DMS53 treated with DMSO at 0.1 percent for 48 hours (cell line): ENCODE data around the gene C11orf24.

Experiments
- DNase-seq: peaks from one replicate; lab custom pipeline; 2025; ENCODE audit not compliant: unreplicated experiment; lab: John Stamatoyannopoulos, UW

The C11orf24 gene

GRCh38 chr11:68271023-68271780 is 571 bp downstream of the C11orf24 start:
- peak; percentile 55 for DNase-seq

- DNase-seq: no peak
Observed at GRCh38 chr11:68270196-68271022, 1.4 kb downstream of the C11orf24 start.

GRCh38 chr11:68269414-68270081 is 2.2 kb downstream of the C11orf24 start:
- no peak for DNase-seq

GRCh38 chr11:68267881-68268240 is 3.9 kb downstream of the C11orf24 start:
- DNase-seq: no peak

GRCh38 chr11:68266936-68267880 is 4.6 kb downstream of the C11orf24 start:
- no peak for DNase-seq

GRCh38 chr11:68266121-68266891 is 5.5 kb downstream of the C11orf24 start:
- no peak for DNase-seq

GRCh38 chr11:68264741-68265540 is 6.8 kb downstream of the C11orf24 start:
- no peak for DNase-seq

GRCh38 chr11:68264244-68264643 is 7.5 kb downstream of the C11orf24 start:
- no peak for DNase-seq

- no peak for DNase-seq
Observed at GRCh38 chr11:68263444-68264035, 8.2 kb downstream of the C11orf24 start.

- no peak for DNase-seq
Observed at GRCh38 chr11:68262544-68262827, 9.3 kb downstream of the C11orf24 start.

- DNase-seq: no peak
Observed at GRCh38 chr11:68261749-68262543, 9.8 kb downstream of the C11orf24 start.

GRCh38 chr11:68261006-68261405 is 10.8 kb downstream of the C11orf24 start:
- DNase-seq: no peak

GRCh38 chr11:68260484-68260883 is 11.3 kb downstream of the C11orf24 start:
- DNase-seq: no peak

GRCh38 chr11:68259122-68259959 is 12.4 kb downstream of the C11orf24 start:
- DNase-seq: no peak

GRCh38 chr11:68258363-68258765 is 13.4 kb downstream of the C11orf24 start:
- no peak for DNase-seq

GRCh38 chr11:68257477-68258362 is 14.1 kb downstream of the C11orf24 start:
- peak; percentile 95 for DNase-seq
